GM10266 (cell line): ENCODE measurements around the gene SHB.

Source experiments
- DNase-seq: peaks from one replicate; pipeline ENCODE4 v3.0.0; 2012; ENCODE audit errors: extremely low spot score
- TF ChIP-seq, protein P1 (sequence below): IDR thresholded peaks from 2 replicates; pipeline ENCODE4 v1.5.1; 2012; ENCODE audit warnings: mild to moderate bottlenecking, low read depth; ENCODE audit not compliant: control insufficient read depth, insufficient read depth; ENCODE audit errors: missing control alignments

Gene SHB

GRCh38 chr9:37904445-37905130 lies 164.4 kb downstream of the SHB start:
- DNase-seq = no peak
- TF ChIP-seq, protein P1, sequence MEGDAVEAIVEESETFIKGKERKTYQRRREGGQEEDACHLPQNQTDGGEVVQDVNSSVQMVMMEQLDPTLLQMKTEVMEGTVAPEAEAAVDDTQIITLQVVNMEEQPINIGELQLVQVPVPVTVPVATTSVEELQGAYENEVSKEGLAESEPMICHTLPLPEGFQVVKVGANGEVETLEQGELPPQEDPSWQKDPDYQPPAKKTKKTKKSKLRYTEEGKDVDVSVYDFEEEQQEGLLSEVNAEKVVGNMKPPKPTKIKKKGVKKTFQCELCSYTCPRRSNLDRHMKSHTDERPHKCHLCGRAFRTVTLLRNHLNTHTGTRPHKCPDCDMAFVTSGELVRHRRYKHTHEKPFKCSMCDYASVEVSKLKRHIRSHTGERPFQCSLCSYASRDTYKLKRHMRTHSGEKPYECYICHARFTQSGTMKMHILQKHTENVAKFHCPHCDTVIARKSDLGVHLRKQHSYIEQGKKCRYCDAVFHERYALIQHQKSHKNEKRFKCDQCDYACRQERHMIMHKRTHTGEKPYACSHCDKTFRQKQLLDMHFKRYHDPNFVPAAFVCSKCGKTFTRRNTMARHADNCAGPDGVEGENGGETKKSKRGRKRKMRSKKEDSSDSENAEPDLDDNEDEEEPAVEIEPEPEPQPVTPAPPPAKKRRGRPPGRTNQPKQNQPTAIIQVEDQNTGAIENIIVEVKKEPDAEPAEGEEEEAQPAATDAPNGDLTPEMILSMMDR = no peak

- TF ChIP-seq, protein P1 = peak; percentile 94
- DNase-seq = peak; percentile 97
Observed at GRCh38 chr9:37903647-37904444, 165.2 kb downstream of the SHB start, which contains the start of gene SLC25A51. Gene SLC25A51 (minus strand): TSS chr9:37904127. CDS start chr9:37888550, 15,577 bp downstream.

DNA sequence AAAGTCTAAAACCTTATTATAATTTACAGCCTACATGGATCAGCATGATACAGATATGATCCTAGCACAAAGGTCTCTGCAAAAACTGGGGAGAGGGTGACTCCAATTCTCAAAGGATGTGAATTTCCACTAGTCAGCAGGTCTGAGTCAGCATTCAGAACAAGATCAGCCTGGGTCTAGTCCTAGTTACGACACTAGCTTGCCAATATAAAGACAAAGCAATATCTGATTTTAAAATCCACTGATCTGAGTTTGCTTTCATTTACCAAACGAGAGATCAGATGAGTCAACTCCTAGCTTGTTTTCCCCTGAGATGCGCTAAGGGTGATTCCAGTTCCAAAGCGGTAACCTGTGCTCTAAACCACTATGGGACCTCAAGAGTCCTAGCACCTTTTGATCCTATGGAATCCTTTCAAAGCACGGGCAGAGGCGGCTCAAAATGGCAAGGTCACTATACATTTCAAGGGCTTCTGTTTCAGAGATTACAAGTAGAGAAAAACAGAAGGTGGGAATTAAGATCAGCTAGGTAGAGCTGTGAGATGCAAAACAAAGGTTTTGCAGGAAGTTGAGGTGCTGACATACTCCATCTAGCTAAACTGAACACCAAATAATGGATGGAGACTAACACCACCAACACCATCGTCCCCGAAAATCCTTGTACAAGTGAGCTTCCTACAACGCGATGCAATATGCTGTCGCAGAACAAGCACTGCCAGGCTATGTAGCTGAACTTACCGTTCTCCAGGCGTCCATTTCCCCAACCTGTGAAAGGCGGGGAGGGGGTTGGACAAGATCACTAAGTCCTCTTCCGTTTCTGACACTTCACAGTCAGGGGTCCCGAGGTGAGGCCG lies 166.0 kb downstream of the SHB start:
- DNase-seq = no peak
- TF ChIP-seq, protein P1 = no peak

DNA sequence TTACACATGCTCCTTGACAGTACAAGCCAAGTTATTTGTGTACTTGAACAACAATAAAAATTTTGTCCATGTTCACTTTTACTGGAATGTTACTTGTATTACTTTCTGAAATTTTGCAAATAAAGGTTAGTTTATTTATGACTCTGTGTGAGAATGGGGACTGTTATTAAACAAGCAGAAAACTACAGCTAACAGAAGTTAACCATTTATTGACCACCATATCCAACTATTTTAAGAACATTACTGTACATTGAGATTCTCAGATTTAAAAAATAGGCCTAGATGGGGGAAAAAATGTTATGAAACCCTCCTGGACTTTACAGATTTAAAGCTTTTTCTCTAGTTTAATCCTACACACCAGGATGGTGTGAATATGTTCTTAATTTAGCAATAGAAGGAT lies 166.9 kb downstream of the SHB start:
- no peak for DNase-seq
- TF ChIP-seq, protein P1 = no peak

DNA sequence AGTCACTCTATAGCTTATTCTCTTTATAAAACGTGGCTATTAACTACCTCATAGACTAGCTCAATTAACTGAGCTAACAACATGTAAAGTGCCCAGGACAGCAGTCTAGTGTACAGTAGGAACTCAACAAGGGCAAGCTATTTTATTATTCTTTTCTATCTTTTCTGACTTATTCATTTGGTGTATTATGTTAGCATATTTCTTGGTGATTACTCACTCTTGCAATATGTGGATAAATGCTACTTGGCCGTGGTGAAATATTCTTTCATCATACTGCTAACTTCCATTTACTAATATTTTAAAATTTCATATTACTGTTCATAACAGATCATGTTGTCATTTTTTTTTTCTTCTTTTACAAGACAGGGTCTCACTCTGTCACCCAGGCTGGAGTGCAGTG lies 170.0 kb downstream of the SHB start:
- no peak for DNase-seq
- TF ChIP-seq, protein P1 = no peak

DNA sequence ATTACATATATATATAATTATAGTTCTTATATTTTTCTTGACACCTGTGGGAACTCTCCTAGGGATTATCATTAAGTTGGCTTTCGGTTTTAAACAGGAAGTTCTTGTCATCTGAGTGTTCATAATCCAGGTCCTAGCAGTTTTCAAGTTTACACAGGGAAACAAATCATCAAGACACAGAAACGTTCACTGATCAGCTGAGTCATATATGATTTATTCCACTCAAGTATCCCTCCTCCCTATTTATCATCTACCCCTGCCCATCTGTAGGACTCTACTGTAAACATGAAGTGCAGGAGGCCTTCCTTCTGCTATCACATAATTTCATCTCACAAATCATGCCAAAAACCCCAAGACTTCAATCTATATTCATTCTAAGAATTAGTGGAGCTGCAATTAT lies 171.4 kb downstream of the SHB start:
- TF ChIP-seq, protein P1 = no peak
- no peak for DNase-seq
